GM18519 (cell line): ENCODE measurements around the gene DOCK1.

ENCODE experiments used
- ATAC-seq: cut with Tn5 transposase; IDR thresholded peaks from one replicate; pipeline ENCODE4 v1.9.1; 2021; ENCODE audit warnings: mild to moderate bottlenecking, moderate library complexity; ENCODE audit not compliant: unreplicated experiment, low FRiP score

The DOCK1 gene

GRCh38 chr10:127125331-127125730, 220.1 kb downstream of the DOCK1 start:
- no peak for ATAC-seq

DNA sequence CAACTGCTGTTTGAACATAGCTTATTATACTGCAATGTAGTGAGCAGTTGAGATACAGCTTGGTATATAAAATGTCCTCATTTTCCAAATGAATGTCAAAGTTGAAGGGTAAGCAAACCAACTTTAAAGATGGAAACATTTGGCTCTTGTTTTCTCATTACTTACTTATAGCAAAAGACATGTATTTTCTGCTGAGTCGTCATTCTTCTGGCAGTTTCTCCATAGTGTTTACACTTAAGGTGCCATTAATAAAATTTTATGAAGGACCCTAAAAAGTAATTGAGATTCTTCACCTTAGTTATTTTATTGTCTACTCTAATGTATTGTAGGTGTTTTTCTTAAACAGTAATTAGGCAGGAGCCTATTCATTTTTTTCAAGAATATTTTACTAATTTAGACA, 222.6 kb downstream of the DOCK1 start:
- no peak for ATAC-seq

- no peak for ATAC-seq
Observed at GRCh38 chr10:127129104-127129503, 223.9 kb downstream of the DOCK1 start.

- no peak for ATAC-seq
Observed at GRCh38 chr10:127132451-127132850, 227.2 kb downstream of the DOCK1 start.

GRCh38 chr10:127133225-127133624, 228.0 kb downstream of the DOCK1 start:
- no peak for ATAC-seq

DNA sequence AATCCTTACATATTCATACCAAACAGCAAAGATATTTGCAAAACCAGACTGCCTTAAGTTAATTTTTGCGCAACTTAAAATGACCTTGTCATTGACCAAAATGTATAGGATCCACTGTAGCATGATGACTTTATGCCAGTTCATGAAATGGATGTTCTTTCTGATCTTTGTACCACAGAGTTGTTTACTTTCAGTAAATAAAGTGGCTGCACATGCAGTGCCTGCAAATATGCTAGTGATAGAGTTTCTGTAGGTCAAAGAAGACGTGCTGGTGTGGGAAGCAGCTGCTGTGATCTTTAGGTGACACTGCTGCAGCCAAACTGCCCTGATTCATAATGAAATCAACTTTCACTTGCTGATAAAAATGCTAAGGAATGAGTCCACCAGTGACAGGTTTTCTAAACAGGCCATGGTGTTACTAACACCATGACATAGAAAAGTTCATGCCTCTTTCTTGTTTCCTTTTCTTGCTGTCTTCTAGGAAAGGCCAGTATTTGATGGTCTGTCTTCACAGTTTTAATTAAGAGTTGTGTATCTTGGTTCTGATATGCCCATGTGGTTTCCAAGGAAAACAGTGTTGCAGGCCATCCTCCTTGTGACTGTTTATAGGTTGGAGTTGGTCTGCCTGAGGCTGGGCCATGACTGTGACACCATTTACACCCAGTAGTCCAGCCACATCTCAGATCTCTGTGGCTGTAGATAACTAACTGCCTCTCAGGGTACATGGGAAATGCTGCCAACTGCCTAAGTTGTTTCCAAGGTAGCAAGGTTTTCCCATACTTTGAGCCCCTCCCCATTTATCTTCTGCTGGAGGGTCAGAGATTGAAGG, 228.7 kb downstream of the DOCK1 start:
- ATAC-seq = no peak

GRCh38 chr10:127135844-127136577, 230.8 kb downstream of the DOCK1 start:
- no peak for ATAC-seq

DNA sequence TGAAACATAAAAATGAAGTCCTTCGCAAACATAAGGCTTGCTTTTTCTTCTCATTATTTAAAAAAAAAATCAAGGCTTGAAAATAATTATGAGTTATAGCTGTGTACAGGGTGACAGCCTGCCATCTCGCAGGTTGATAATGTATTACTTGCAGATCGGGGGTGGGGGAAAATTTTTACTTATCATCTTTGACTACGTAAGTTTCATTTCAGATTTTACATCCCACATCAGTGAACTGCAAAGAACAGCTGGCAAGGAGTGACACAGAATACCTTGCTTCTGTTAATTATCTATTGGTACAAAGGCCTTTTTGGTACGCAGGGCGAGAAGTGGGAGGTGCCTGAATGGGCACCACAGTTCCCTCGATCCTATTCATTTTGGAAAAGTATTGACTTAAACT, 232.2 kb downstream of the DOCK1 start:
- ATAC-seq = no peak

DNA sequence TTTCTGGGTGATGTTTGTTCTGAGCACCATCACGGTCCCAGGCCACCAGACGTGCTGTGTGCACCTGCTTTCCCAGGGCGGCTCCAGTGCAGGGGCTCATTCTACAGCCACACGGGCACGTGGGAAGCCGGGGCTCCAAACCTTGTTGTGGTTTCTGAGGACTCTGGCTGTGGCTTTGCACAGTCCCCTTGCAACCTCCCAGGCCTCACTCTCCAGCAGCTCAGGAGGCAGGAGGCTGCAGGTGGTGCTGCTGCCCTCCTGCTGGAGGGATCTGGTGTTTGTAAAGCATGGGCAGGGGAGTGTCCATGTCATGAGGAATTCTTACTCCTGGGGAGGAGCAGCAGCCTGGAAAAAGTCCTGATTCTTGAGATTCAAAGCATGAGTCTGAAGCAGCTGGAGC, 236.9 kb downstream of the DOCK1 start:
- no peak for ATAC-seq

DNA sequence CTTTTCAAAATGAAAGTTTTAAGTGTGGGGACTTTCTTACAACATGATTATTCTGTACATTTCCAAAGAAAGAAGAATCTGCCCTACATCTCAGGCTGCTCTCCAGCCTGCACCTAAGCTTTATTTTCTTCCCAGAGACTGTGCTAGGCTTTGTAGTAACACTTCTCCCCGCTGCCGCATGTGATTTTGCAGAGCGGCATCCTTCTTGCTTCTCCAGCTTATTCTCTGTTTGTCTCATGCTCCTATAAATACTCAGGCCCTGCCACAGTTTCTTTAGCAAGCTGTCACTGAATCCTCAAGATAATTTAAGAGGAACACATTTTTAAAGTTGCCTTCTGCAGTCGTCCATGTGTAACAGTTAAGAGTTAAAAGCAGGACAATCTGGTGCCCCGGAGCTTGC, 237.6 kb downstream of the DOCK1 start:
- ATAC-seq = no peak

GRCh38 chr10:127145173-127145572, 239.9 kb downstream of the DOCK1 start:
- ATAC-seq = no peak

- no peak for ATAC-seq
Observed at GRCh38 chr10:127146661-127147060, 241.4 kb downstream of the DOCK1 start.

- no peak for ATAC-seq
Observed at GRCh38 chr10:127148066-127148932, 243.1 kb downstream of the DOCK1 start.

DNA sequence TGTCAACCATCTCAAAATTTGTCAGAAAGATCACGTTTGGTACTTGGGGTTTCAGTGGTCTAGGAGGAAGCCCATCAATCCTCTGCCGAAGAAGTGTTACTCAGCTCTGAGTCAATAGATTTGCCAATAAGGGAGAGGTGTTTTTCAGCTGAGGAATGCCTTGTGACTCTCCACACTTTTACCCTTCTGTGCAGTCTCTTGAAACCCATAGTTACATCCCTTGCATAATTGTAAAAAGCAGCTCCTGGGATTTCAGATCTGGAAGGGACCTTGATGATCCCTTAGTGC, 243.6 kb downstream of the DOCK1 start:
- ATAC-seq = no peak

- no peak for ATAC-seq
Observed at GRCh38 chr10:127149501-127150081, 244.4 kb downstream of the DOCK1 start.

GRCh38 chr10:127150136-127150535, 244.9 kb downstream of the DOCK1 start:
- no peak for ATAC-seq

DNA sequence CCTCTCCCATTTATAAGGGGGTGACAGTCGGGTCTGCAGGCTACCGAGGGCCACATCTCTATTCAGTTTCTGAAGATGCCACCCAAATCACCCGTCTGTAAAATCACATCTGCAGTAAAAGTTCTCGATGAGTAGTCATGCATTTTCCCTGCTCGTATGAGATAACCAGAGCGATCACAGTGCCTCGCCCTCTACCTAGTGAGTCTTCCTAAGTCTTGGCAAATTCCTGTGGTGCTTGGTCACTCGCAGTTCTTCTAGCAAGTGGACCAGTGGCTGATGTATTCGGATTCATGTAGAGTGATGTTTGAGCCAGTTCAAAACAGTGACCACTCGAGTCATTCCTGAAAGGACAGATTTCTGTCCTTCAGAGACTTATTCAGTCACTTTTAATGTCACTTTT, 246.3 kb downstream of the DOCK1 start:
- ATAC-seq = no peak

- ATAC-seq = no peak
Observed at GRCh38 chr10:127151981-127152699, 246.9 kb downstream of the DOCK1 start.

DNA sequence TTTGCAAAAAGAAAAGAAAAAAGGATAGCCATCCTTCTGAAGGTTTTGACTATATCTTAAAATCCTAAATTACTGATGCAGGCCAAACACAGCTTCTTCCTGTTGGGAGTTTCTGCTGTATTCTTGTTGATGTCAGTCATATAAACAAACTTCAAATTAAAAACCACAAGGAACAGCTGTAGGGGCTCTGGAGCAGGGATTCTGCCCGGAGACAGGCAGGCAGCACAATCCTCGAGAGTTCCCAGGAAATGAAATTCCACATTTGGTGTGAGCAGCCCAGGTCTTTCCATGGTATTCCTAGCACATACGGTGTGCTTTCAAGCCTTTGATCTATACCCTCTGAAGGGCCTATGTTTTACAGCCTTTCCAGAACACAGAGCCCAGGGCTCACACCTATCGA, 248.0 kb downstream of the DOCK1 start:
- ATAC-seq = no peak
